ENCODE data around the gene GREM2. TPM values are rescaled to one million over a fixed set of nuclear protein-coding genes. Genes with fewer than 3 reads are reported as not detected.

Gene GREM2
- total RNA-seq, 2 donors from 2014 or later, result 7.8 to 10.9 TPM

DNA sequence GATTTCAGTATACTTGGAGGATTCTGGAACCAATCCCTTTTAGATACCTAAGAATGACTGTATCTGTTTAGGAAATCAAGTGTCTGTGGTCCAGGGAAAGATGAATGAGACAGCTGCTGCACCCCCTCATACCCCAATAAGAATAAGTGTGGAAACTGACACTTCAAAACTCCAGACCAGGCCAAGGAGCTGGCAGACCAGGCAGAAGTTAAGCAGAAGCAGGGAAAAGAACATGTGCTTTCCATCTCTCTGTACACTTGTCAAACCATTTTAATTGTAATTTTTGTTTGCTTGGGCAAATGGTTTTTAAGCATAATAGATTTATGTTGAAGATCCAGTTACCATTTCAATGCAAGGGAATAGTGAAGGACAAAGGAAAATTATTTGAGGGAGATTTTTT lies 100.2 kb downstream of the GREM2 start:
- TF ChIP-seq, protein P1, sequence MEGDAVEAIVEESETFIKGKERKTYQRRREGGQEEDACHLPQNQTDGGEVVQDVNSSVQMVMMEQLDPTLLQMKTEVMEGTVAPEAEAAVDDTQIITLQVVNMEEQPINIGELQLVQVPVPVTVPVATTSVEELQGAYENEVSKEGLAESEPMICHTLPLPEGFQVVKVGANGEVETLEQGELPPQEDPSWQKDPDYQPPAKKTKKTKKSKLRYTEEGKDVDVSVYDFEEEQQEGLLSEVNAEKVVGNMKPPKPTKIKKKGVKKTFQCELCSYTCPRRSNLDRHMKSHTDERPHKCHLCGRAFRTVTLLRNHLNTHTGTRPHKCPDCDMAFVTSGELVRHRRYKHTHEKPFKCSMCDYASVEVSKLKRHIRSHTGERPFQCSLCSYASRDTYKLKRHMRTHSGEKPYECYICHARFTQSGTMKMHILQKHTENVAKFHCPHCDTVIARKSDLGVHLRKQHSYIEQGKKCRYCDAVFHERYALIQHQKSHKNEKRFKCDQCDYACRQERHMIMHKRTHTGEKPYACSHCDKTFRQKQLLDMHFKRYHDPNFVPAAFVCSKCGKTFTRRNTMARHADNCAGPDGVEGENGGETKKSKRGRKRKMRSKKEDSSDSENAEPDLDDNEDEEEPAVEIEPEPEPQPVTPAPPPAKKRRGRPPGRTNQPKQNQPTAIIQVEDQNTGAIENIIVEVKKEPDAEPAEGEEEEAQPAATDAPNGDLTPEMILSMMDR (conservative IDR thresholded peaks at IDR 0.05), result no peak
- Histone ChIP-seq H3K9ac (ENCODE audit: extremely low read depth, low read length, poor library complexity, severe bottlenecking) (no peak overlapping the region), H3K27me3 (ENCODE audit: control insufficient read depth, insufficient read depth, low read length, poor library complexity, severe bottlenecking) (no peaks in the 10 kb centered on the region), H3K27ac (ENCODE audit: low read depth, low read length) (no peak overlapping the region), H3K36me3 (ENCODE audit: control insufficient read depth, insufficient read depth, low read length) (peaks cover 8% of the 10 kb centered on the region), H3K9me3 (ENCODE audit: control insufficient read depth, low read length) (no peaks in the 10 kb centered on the region), H3K4me1 (ENCODE audit: control insufficient read depth, insufficient read depth, low read length) (peaks cover 2% of the 10 kb centered on the region), H3K4me3 (ENCODE audit: low read length) (no peak overlapping the region)
- Mint-ChIP-seq H3K27me3 (ENCODE audit: insufficient read depth) (no peaks in the 10 kb centered on the region), H3K36me3 (ENCODE audit: low read depth) (peaks cover 11% of the 10 kb centered on the region), H3K27ac (no peak overlapping the region), H3K9me3 (peaks cover 2% of the 10 kb centered on the region), H3K4me3 (no peak overlapping the region), H3K4me1 (peaks cover 11% of the 10 kb centered on the region)
- DNase-seq, result no peak

DNA sequence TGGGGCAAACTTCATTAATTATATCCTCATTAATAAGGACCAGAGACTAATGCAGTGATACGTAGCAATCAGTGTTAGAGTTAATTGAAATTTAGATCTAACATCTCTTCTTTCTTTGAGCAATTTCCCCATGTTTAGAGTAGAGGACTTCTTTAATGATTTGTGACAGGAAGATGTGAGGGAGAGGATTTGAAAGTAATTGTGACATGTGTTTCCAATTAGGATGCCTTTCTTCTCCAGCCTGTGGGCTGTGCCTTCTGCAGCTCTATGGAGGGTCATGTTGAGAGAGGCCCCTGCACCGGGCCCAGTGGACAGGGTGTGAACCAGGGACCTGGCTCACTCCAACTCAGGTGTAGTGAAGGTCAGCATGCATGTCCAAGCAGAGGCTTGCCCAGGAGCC lies 103.0 kb downstream of the GREM2 start:
- Mint-ChIP-seq H3K9me3 (peaks cover 4% of the 10 kb centered on the region), H3K36me3 (ENCODE audit: low read depth) (peaks cover 14% of the 10 kb centered on the region), H3K27me3 (ENCODE audit: insufficient read depth) (no peaks in the 10 kb centered on the region), H3K4me3 (no peak overlapping the region), H3K4me1 (no peaks in the 10 kb centered on the region), H3K27ac (no peak overlapping the region)
- no peaks in the 10 kb centered on the region for H3K4me1 ChIP-seq (ENCODE audit: control insufficient read depth, insufficient read depth, low read length)
- WGBS, 2 experiments (ENCODE audit: insufficient coverage in 1 of 2, insufficient read length in 1 of 2), result 92% methylated on average over 2 of the region's 2 CpGs; no CpG with 5 or more reads in 1 of the 2 experiments
- no peak overlapping the region for H3K4me3 ChIP-seq (ENCODE audit: low read length)
- peaks cover 18% of the 10 kb centered on the region for H3K36me3 ChIP-seq (ENCODE audit: control insufficient read depth, insufficient read depth, low read length)
- H3K9ac ChIP-seq (ENCODE audit: extremely low read depth, low read length, poor library complexity, severe bottlenecking), result no peak overlapping the region
- no peaks in the 10 kb centered on the region for H3K9me3 ChIP-seq (ENCODE audit: control insufficient read depth, low read length)
- no peaks in the 10 kb centered on the region for H3K27me3 ChIP-seq (ENCODE audit: control insufficient read depth, insufficient read depth, low read length, poor library complexity, severe bottlenecking)
- DNase-seq, result no peak
- TF ChIP-seq, protein P1 (conservative IDR thresholded peaks at IDR 0.05), result no peak
- no peak overlapping the region for H3K27ac ChIP-seq (ENCODE audit: low read depth, low read length)

DNA sequence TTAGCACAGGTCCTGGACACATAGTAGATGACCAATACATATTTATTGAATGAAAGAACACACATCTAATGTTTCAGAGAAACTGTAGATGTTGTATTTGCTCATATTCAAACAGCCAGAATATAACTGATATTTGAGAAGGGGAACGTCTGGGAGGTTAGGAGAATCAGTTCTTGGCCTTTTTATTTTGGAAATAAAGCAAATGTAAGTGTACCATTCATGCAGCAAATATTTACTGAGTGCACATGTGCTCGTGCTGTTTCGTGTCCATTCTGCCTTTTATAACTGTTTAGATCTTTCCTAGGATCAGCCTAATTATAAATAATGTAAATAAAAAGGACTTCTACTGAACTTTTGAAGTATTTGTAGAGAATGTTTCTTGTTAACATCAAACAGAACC lies 103.8 kb downstream of the GREM2 start:
- no peaks in the 10 kb centered on the region for H3K27me3 ChIP-seq (ENCODE audit: control insufficient read depth, insufficient read depth, low read length, poor library complexity, severe bottlenecking)
- TF ChIP-seq, protein P1 (conservative IDR thresholded peaks at IDR 0.05), result no peak
- Mint-ChIP-seq H3K27ac (no peak overlapping the region), H3K36me3 (ENCODE audit: low read depth) (peaks cover 14% of the 10 kb centered on the region), H3K9me3 (peaks cover 4% of the 10 kb centered on the region), H3K27me3 (ENCODE audit: insufficient read depth) (no peaks in the 10 kb centered on the region), H3K4me1 (no peaks in the 10 kb centered on the region), H3K4me3 (no peak overlapping the region)
- no peaks in the 10 kb centered on the region for H3K9me3 ChIP-seq (ENCODE audit: control insufficient read depth, low read length)
- no peaks in the 10 kb centered on the region for H3K4me1 ChIP-seq (ENCODE audit: control insufficient read depth, insufficient read depth, low read length)
- no peak for DNase-seq
- no peak overlapping the region for H3K9ac ChIP-seq (ENCODE audit: extremely low read depth, low read length, poor library complexity, severe bottlenecking)
- 94% methylated on average over 3 of the region's 3 CpGs; no CpG with 5 or more reads in 1 of the 2 experiments for WGBS, 2 experiments (ENCODE audit: insufficient coverage in 1 of 2, insufficient read length in 1 of 2)
- peaks cover 18% of the 10 kb centered on the region for H3K36me3 ChIP-seq (ENCODE audit: control insufficient read depth, insufficient read depth, low read length)
- H3K27ac ChIP-seq (ENCODE audit: low read depth, low read length), result no peak overlapping the region
- no peak overlapping the region for H3K4me3 ChIP-seq (ENCODE audit: low read length)
